ENCODE measurements around the gene GOLGA7B. TPM values are rescaled to one million over a fixed set of nuclear protein-coding genes. Genes with fewer than 3 reads are reported as not detected.

Gene GOLGA7B
- under 1 TPM in 10 of 12 donors, not detected in 2; 0.04 to 0.65 (median 0.22) TPM for polyA plus RNA-seq (ENCODE audit: insufficient read length in 12 of 12)
- long read RNA-seq, donor 1, full-length matches to known transcripts = 2 of 2 reads
- long read RNA-seq, donor 1, partial matches to known transcripts = 0 of 2 reads
- long read RNA-seq, donor 1, other reads (novel, unspliced or antisense) = 0 of 2 reads
- long read RNA-seq, donor 2 = 0 reads
- long read RNA-seq, donor 3, full-length matches to known transcripts = 1 of 1 reads
- long read RNA-seq, donor 3, partial matches to known transcripts = 0 of 1 reads
- long read RNA-seq, donor 3, other reads (novel, unspliced or antisense) = 0 of 1 reads
- long read RNA-seq, donor 4 = 0 reads
- long read RNA-seq, donor 5 = 0 reads
- long read RNA-seq, donor 6 = 0 reads
- long read RNA-seq, donor 7 = 0 reads
- long read RNA-seq, donor 8 = 0 reads
- long read RNA-seq, donor 9 = 0 reads
- long read RNA-seq, donor 10 = 0 reads
- long read RNA-seq, donor 11 = 0 reads

DNA sequence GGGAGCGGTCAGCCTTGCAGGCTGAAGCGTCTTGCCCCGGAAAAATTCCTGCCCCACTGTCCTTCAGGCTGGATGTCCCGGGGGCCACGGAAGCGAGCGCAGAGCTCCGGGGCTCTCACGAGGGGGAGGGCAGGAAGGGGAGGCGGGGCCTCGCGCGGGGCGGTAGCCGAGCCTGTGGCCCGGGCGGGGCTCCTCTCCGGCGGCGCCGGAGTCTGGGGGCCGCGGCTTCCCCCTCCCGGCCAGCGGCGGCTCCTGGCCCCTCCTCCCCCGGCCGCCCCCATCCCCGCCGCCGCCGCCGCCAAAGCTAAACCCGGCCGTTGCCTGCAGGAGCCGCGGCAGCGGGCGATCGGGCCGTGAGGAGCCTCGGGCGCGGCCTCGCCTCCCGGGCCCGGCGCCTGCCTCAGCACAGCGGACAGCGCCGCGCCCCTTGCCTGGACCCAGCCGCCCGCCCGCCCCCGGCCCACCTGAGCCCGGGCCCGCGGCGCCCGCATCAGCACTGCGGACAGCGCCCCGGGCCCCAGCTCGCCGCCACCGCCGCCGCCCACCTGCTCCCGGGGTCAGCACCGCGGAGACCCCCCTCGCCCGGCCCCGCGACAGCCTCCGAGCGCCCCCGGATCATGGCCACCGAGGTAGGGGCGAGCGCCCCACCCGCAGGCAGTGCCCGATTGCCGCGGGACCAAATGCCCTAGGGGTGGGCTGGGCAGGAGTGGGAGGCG, at the start of gene GOLGA7B:
Gene GOLGA7B (plus strand): TSS at position 157 of the 716 bp plus-strand sequence. CDS start 461 bp downstream, at position 618.
- peak; percentile 16 for DNase-seq

DNA sequence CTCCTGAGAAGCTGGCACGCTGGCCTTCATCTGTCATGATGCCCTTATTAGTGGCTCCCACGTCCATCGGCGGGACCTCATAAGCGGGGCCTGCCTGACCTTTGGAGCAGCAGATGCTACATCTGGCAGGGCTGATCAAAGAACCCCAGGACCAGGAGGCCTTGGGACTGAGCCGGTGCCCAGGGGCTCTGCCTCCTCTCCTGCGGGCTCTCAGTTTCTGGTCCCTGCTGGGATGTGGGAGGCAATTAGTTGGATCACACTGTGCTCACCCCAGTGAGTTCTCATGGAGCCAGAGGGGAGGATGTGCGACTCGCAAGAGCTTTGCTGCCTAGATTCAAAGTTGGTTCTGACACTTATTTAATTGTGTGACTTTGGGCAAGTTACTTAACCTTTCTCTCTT, 49.2 kb upstream of the GOLGA7B start:
- no peak for DNase-seq

DNA sequence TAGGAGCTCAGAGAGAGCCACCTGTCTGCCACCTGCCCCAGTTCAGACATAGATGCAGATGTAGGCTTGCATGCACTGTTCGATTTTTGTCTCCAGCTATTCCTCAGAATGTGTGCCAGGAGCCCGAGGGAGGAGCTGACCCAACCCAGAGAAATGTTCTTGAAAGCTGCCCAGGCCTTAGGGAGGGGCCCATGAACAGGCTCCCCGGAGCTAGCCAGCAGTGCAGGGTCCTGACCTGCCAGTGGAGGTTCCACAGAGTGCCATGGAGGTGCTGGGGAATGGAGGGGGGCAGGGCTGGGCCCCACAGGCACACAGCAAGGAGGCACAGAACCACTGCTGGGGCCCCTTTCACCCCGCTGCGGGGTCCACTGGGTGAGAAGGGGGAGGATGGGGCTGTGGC, 48.2 kb upstream of the GOLGA7B start:
- no peak for DNase-seq

GRCh38 chr10:97805096-97805884, 44.4 kb upstream of the GOLGA7B start:
- no peak for DNase-seq

DNA sequence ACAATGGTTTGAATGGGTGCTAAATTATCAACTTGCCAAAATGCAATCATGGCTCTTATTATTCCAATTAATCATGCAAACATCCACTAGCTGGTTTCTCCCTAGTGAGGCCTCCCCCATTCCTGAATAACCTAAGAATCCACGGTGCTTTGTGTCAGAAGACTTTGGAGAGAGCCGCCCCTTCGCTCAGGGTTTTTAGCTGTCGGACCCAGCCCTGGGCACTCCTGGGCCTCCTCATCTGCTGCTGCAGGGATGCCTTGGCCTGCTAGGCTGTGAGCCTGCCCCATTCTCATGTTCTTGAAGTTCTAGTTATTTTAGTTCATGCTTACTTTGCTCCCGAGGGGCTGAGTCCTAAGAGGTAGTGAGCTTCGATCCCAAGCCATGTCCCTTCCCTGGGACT, 43.7 kb upstream of the GOLGA7B start:
- DNase-seq = no peak

DNA sequence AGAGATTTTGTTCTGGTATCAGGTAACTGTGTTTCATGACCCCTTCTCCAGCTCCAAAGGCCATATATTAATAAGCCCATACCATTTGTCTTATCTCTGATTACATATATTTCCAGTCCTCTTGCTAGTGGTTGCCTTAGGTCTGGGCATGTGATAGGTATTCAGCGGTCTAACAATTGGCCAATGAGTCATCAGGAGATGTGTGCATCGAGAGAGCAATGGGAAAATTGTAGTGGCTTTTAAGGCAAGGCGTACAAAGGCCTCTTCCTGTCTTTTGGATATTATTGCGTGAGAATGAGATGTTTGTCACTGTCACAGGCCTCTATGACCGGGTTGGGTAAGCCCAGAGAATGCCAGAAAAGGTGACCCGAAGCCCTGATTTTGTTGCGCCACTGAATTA, 39.2 kb upstream of the GOLGA7B start:
- DNase-seq = no peak

DNA sequence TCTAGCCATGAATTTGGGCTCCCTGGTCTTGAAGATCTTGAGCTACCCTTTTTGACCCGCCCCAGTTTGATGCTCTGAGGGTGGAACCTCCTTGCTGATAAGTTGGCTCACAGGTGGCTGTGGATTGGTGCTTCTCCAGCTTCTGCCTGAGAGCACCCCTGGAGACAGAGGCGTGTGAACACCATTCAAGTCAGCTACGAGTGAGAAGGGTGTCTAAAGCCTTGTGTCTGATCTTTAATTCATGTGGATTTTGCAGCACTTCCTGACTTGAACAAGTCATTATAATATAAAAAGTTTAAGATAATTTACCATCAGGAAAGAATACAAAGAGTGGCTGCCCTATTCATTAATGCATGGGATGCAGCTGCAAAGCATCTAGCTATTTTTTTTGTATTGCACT, 37.7 kb upstream of the GOLGA7B start:
- no peak for DNase-seq

DNA sequence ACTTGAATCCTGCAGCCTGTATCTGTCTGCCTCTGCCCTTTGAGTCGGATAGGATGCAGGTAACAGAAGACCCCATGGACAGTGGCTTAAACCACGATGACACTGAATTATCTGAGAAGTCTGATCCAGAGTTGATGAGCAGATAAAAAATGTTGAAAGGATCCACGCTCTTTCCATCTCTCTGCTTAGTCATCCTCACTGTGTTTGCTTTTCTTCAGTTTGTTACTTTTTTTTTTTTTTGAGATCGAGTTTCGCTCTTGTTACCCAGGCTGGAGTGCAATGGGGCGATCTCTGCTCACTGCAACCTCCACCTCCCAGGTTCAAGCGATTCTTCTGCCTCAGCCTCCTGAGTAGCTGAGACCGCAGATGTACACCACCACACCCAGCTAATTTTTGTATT, 36.9 kb upstream of the GOLGA7B start:
- DNase-seq = no peak

GRCh38 chr10:97813311-97813710, 36.3 kb upstream of the GOLGA7B start:
- no peak for DNase-seq

- DNase-seq = no peak
These were observed 34.6 kb upstream of the GOLGA7B start for GRCh38 chr10:97814996-97815395.

GRCh38 chr10:97816609-97817008, 33.0 kb upstream of the GOLGA7B start:
- no peak for DNase-seq

DNA sequence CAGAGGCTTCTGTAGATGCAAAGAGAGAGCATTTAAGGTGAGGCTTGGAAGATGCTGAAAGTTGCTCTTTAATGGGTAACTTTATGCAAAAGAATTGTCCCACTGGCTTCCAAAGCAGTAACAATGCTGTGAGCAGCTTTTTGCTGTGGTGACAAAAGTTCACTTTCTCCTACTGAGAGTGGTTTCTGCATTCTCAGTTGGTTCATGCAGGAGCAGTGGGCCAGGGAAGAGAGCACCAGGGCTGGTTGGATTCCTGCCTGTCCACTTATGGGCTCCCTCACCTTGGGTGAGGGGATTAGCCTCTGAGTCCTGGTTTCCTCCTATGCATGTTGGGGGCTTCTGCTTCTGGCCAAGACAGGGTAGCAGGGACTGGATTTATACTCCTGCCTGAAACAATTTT, 31.1 kb upstream of the GOLGA7B start:
- no peak for DNase-seq

DNA sequence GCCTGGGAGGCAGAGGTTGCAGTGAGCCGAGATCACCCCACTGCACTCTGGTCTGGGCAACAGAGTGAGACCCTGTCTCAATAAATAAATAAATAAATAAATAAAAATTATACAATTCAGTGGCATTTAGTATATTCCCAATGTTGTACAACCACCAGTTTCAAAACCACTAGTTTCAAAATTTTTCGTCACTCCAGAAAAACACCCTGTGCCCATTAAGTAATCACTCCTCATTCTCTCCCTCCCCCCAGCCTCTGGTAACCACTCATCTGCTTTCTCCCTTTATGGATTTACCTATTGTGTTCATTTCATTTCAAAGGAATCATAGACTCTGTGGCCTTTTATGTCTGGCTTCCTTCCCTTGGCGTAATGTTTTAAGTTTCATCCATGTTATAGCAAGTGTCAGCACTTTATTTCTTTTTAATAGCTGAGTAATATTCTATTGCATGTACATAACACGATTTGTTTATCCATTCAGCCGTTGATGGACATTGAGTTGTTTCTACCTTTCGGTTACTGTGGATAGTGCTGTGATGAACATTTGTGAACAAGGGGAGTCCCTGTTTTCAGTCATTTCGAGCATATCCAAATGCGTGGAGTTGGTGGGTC, 29.4 kb upstream of the GOLGA7B start:
- DNase-seq = no peak

DNA sequence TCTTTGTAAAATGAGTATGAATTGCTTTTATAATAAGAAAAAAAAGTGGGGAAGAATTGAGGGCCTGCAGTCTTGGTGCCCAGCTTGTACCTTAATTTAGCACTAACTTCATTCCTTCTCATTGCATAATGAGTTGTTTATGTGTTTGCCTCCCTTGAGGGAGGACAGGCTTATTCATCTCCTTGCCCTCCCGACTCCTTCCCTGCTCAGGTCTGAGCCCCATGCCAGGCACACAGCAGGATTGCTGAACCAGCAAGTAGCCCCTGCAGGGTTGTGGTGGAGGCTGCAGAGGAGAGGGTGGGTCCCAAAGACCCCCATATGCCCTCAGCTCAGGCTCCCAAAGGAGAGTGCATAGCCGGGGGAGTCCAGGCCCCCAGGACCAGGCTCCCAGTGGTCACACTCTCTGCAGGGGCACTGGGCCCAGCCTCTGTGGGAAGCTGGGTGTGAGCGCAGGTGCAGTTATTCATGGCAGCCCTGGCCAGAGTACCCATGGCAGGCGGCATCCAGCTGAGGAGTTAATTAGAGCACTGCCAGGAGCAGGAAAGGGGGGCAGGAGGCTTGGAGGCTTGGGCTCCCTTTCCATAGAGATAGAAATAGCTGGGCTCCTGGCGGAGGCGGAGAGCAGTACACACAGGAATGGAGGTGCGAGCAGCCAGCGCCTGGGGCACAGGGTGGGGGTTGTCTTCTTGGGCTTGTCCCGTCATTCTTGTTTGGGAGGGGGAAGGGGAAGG, 28.2 kb upstream of the GOLGA7B start:
- DNase-seq = no peak

- DNase-seq = no peak
These were observed 27.4 kb upstream of the GOLGA7B start for GRCh38 chr10:97822261-97822687.

- DNase-seq = no peak
These were observed 25.9 kb upstream of the GOLGA7B start for GRCh38 chr10:97823734-97824133.

GRCh38 chr10:97825020-97825760, 24.5 kb upstream of the GOLGA7B start:
- peak; percentile 31 for DNase-seq

DNA sequence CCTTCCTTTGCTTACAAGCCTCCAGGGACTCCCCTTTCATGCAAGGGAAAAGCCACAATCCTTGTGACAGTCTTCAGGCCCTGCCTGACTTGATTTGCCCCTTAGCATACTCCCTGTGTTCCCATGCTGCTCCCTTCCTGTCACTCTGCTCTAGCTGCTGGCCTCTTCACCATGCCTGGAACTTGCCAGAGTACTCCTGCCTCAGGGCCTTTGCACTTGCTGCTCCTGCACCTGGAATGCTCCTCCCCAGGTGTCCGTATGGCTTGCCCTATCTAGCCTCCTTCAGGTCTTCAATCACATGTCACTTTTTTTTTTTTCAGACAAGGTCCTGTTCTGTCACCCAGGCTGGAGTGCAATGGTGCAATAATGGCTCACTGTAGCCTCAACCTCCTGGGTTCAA, 22.8 kb upstream of the GOLGA7B start:
- DNase-seq = no peak

- no peak for DNase-seq
These were observed 21.8 kb upstream of the GOLGA7B start for GRCh38 chr10:97827702-97828291.

GRCh38 chr10:97828721-97829120, 20.9 kb upstream of the GOLGA7B start:
- DNase-seq = no peak

Data from muscle of arm (tissue), 14 donors.